ENCODE measurements around the gene ALMS1.
"Not testable (repeated sequence)": the region's sequence is repeated elsewhere in the genome, so short reads cannot be mapped to it uniquely, and the experiment has no call there.

Gene ALMS1

DNA sequence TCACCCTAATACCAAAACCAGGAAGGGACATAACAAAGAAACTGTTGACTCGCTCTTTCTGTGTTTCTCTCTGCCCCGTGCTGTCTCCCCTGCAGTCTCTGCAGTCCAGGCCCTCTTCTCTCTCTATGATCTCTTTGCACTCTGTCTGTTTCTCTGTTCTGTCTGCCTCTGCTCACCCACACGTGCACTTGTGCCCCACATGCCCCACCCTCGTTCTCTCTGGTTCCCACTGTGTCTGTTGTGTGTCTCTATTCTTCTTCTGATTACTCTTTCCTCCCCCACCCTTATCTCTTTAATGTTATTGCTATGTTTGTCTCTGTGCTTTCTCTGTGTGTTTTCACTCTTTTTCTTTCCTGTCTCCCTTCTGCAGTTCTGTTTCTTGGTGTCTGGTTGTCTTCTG is 202.5 kb downstream of the ALMS1 start:
- no peak for DNase-seq
- in situ Hi-C loops (cut with HindIII; ENCODE audit: low pct_ligation_motif_present, low pct_unique_long_range_greater_than_20kb, low sequenced_read_pairs): no loop called here

- no peak for DNase-seq
- in situ Hi-C loops (cut with HindIII; ENCODE audit: low pct_ligation_motif_present, low pct_unique_long_range_greater_than_20kb, low sequenced_read_pairs): no loop called here
Observed at GRCh38 chr2:73593680-73594079, 208.0 kb downstream of the ALMS1 start.

GRCh38 chr2:73594251-73594650 is 208.6 kb downstream of the ALMS1 start:
- DNase-seq: no peak
- in situ Hi-C loops (cut with HindIII; ENCODE audit: low pct_ligation_motif_present, low pct_unique_long_range_greater_than_20kb, low sequenced_read_pairs): no loop called here

- in situ Hi-C loops (cut with HindIII; ENCODE audit: low pct_ligation_motif_present, low pct_unique_long_range_greater_than_20kb, low sequenced_read_pairs): no loop called here
- no peak for DNase-seq
Observed at GRCh38 chr2:73601780-73602179, 216.1 kb downstream of the ALMS1 start.

- DNase-seq; in situ Hi-C loops (cut with HindIII; ENCODE audit: low pct_ligation_motif_present, low pct_unique_long_range_greater_than_20kb, low sequenced_read_pairs): not testable (repeated sequence)
Observed at GRCh38 chr2:73603099-73603588, 217.5 kb downstream of the ALMS1 start.

GRCh38 chr2:73604589-73604988 is 219.0 kb downstream of the ALMS1 start:
- in situ Hi-C loops (cut with HindIII; ENCODE audit: low pct_ligation_motif_present, low pct_unique_long_range_greater_than_20kb, low sequenced_read_pairs); DNase-seq: not testable (repeated sequence)

DNA sequence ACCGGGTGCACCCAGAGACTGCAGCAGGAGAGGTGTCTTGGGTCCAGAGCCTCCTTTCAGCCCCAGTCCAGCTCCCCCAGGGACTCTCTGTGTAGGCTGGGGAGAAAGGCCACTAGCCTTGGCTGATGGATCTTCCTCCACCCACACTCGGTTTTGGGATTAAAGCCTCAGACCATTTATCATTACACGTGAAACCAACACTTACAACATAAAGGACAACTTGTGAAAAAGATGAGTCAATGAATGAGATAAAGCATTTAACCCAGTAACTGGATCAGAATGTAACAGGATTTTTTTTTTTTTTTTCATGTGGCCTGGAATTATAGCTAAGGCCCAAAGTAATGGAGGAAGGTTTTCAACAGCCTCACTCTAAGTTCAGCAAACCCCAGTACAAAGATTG is 224.5 kb downstream of the ALMS1 start:
- in situ Hi-C loops (cut with HindIII; ENCODE audit: low pct_ligation_motif_present, low pct_unique_long_range_greater_than_20kb, low sequenced_read_pairs): no loop called here
- no peak for DNase-seq

- no peak for DNase-seq
- in situ Hi-C loops (cut with HindIII; ENCODE audit: low pct_ligation_motif_present, low pct_unique_long_range_greater_than_20kb, low sequenced_read_pairs): no loop called here
Observed at GRCh38 chr2:73611193-73611592, 225.6 kb downstream of the ALMS1 start.

- in situ Hi-C loops (cut with HindIII; ENCODE audit: low pct_ligation_motif_present, low pct_unique_long_range_greater_than_20kb, low sequenced_read_pairs): no loop called here
- no peak for DNase-seq
Observed at GRCh38 chr2:73611867-73612266, 226.2 kb downstream of the ALMS1 start.

DNA sequence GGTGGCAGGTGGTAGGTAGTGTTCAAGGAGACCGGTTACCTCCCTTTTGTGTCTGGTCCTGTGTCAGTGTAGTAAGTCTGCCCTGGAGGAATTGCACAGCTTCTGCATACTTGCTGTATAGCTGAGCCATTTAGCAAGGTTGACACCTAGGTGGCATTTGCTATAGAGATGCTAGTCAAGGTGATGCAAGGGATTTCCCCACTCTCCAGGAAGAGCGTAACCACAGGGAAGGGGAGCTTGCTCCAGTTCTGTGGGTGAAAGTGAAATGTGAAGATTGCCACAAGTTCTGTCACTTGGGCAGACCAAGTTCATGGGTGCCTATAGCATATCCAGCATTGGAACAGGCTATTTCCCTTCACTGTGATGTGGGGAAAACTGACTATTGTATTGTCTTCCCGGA is 228.5 kb downstream of the ALMS1 start:
- no peak for DNase-seq
- in situ Hi-C loops (cut with HindIII; ENCODE audit: low pct_ligation_motif_present, low pct_unique_long_range_greater_than_20kb, low sequenced_read_pairs): no loop called here

DNA sequence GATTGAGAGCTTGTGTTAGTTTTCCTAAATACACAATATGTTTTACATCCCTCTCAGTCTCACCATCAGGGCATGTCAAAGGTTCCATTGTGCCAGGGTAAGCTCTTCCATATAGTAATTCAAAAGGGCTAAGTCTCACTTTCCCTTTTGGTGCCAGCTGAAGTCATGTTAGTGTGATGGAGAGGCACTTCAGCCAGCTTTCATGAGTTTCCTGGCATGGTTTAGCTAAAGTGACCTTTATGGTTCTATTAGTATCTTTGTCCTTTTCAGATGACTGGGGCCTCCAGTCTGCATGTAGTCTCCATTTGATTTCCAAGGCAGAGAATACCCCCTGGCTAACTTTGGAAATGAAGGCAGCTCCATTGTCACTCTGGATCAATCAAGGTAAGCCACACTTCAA is 229.4 kb downstream of the ALMS1 start:
- in situ Hi-C loops (cut with HindIII; ENCODE audit: low pct_ligation_motif_present, low pct_unique_long_range_greater_than_20kb, low sequenced_read_pairs): no loop called here
- DNase-seq: no peak

DNA sequence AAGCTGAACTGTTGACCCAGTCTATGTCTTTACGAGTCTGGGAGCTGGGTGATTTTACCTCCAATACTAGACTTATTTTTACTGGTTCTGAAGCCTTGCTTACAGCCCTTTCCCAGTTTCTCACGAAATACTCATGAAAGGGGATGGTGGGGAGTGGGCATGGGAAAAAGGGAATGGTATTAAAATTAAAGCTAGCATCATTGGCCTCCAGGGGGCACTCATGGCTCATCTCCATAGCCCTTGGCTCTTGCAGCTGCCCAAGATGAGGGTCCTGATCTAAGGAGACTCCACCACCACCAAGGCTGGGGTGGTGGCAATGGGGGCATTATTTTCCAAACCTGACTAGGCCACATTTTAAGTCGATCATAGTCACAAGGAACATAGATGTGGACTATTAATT is 234.3 kb downstream of the ALMS1 start:
- in situ Hi-C loops (cut with HindIII; ENCODE audit: low pct_ligation_motif_present, low pct_unique_long_range_greater_than_20kb, low sequenced_read_pairs): not testable (repeated sequence)
- peak; percentile 27 for DNase-seq

DNA sequence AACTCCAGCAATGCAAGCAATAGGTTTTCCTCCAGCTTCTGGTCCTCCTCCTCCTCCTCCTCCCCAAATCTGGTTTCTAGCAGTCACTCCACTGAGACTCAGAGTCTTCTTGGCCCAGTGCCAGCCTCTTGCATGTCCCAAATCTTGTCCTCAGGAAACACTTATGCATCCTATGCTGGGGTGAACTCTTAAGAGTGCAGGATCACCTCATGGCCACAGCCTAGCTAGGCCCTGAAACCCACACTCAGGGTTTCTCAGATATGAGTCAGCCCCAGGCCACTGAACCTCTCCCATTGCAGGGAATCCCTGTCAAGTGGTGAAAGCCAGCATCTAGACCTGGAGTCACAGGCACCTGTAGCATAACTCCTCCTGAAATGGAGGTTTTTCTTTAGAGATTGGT is 238.4 kb downstream of the ALMS1 start:
- in situ Hi-C loops (cut with HindIII; ENCODE audit: low pct_ligation_motif_present, low pct_unique_long_range_greater_than_20kb, low sequenced_read_pairs); DNase-seq: not testable (repeated sequence)

GRCh38 chr2:73624625-73625024 is 239.0 kb downstream of the ALMS1 start:
- in situ Hi-C loops (cut with HindIII; ENCODE audit: low pct_ligation_motif_present, low pct_unique_long_range_greater_than_20kb, low sequenced_read_pairs); DNase-seq: not testable (repeated sequence)

DNA sequence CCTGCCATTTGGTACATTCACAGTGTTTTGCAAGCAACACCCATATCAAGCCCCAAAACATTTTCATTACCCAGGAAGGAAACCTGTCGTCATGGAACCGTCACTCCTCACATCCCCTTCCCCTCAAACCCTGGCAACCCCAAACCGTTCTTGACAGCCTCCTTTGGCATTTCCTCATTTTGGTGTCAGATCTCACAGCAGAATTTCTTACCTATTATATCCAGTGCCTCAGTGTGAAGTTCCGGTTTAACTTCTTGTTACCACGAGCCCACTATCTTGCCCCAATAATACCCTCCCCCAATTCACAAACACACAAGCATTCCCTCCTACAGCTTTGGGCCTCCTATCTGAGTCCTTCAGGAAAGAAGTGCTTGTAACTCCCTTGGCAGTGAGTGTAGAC is 240.6 kb downstream of the ALMS1 start:
- DNase-seq: not testable (repeated sequence)

GRCh38 chr2:73628493-73628892 is 242.9 kb downstream of the ALMS1 start:
- DNase-seq; in situ Hi-C loops (cut with HindIII; ENCODE audit: low pct_ligation_motif_present, low pct_unique_long_range_greater_than_20kb, low sequenced_read_pairs): not testable (repeated sequence)

More for the DNA sequence above, 240.6 kb downstream of the ALMS1 start:
- in situ Hi-C loops (cut with HindIII; ENCODE audit: low pct_ligation_motif_present, low pct_unique_long_range_greater_than_20kb, low sequenced_read_pairs): not testable (repeated sequence)

- in situ Hi-C loops (cut with HindIII; ENCODE audit: low pct_ligation_motif_present, low pct_unique_long_range_greater_than_20kb, low sequenced_read_pairs); DNase-seq: not testable (repeated sequence)
Observed at GRCh38 chr2:73630662-73631266, 245.1 kb downstream of the ALMS1 start.

DNA sequence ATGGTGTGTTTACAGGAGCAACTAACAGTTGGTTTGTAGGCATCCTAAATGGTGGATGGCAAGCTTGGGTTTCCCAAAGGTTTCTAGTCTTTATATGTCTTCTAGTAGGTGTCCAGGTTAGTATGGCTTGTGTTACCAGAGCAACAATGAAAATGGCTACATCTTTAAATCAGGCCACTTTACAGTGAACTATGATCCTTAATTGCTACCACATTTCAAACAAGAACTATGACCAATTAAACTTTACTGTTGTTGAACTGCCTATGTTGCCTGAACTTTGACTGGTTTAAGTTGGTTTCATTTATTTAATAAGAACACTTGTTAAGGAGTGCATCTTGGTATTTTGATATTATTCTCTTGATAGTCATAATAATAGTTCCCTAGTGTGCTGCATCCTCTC is 251.3 kb downstream of the ALMS1 start:
- DNase-seq; in situ Hi-C loops (cut with HindIII; ENCODE audit: low pct_ligation_motif_present, low pct_unique_long_range_greater_than_20kb, low sequenced_read_pairs): not testable (repeated sequence)

GRCh38 chr2:73638429-73638828 is 252.8 kb downstream of the ALMS1 start:
- in situ Hi-C loops (cut with HindIII; ENCODE audit: low pct_ligation_motif_present, low pct_unique_long_range_greater_than_20kb, low sequenced_read_pairs): no loop called here
- no peak for DNase-seq

GRCh38 chr2:73640511-73640911 is 254.9 kb downstream of the ALMS1 start:
- no peak for DNase-seq
- in situ Hi-C loops (cut with HindIII; ENCODE audit: low pct_ligation_motif_present, low pct_unique_long_range_greater_than_20kb, low sequenced_read_pairs): no loop called here

Measured in ACHN (cell line).